BLaER1 treated with 17β-estradiol and CSF1 and Interleukin-3, amounts not matched to agents 10 nM and 100 nM (cell line): ENCODE data around the gene ENDOU.

Experiments used
- H3K27ac ChIP-seq, 11 experiments: shearing (Covaris generic); formaldehyde crosslinking; 2 replicates each; pipeline ENCODE4 v1.8.1; 2022
- H3K27me3 ChIP-seq, 11 experiments: shearing (Covaris generic); formaldehyde crosslinking; 2 replicates each; pipeline ENCODE4 v1.8.1; 2022
- H3K36me3 ChIP-seq, 11 experiments: shearing (Covaris generic); formaldehyde crosslinking; 2 replicates each; pipeline ENCODE4 v1.8.1; 2022
- H3K4me1 ChIP-seq, 10 experiments: shearing (Covaris generic); formaldehyde crosslinking; 2 replicates each; pipeline ENCODE4 v1.8.1; 2022
- H3K4me2 ChIP-seq, 11 experiments: shearing (Covaris generic); formaldehyde crosslinking; 2 replicates each; pipeline ENCODE4 v1.8.1; 2022
- H3K4me3 ChIP-seq, 10 experiments: shearing (Covaris generic); formaldehyde crosslinking; 2 replicates each; pipeline ENCODE4 v1.8.1; 2022
- H3K9ac ChIP-seq, 11 experiments: shearing (Covaris generic); formaldehyde crosslinking; 2 replicates each; pipeline ENCODE4 v1.8.1; 2022
- H3K9me3 ChIP-seq, 11 experiments: shearing (Covaris generic); formaldehyde crosslinking; replicated peaks in 1 of 11; 2 replicates each; pipeline ENCODE4 v1.8.1; 2022
- H4K20me1 ChIP-seq, 11 experiments: shearing (Covaris generic); formaldehyde crosslinking; 2 replicates each; pipeline ENCODE4 v1.8.1; 2022
- Cebpa-rat ChIP-seq, 11 experiments: shearing (Covaris generic); IDR thresholded peaks; 2 replicates each; pipeline ENCODE4 v1.8.1; 2022

Gene ENDOU

DNA sequence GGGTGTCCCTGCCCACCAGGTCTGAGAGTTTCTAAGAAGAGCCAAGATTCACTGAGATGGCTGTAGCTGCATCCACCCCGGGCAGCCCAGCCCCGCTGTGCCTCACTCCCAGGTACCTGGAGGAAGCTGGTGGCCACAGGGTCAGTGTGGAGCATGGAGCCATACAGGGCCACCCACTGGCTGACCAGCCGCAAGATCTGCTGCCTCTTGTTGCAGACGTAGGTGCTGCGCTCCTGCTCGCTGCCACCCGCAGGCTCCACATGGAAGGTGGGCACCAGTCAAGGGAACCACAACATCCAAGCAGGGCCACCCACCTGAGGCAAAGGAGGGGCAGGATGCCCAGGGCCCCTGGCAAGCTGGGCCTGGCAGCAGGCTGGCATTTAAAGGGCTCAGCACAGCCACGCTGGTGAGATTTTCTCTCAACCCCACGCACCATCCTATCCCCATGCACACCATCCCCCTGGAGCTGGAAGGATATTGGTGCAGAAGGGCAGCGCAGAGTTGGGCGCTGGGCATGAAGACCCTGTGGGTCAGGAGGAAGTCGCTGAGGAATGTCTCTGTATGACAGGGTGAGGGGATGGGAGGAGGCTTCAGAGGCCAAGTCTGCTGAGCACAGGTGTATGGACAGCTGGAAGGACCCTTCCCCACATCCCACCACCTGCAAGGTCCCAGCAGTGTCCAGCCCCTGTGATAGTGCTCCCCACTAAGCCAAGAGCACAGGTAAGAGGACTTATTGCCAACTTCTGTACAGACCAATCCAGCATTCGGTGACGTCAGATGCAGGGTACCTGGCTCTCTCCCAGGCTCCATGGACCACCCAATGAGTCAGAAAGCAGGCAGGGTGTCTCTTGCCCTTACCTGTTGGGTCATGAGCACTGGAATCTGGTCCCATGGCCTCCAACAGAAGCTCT is 22.6 kb upstream of the ENDOU start:
- Histone ChIP-seq H3K27me3 (no peaks in the 10 kb centered on the region), H4K20me1 (peaks cover 0 to 37% (median 0%) of the 10 kb centered on the region in 11 experiments; a peak in 5 of 22 replicates), H3K4me2 (peak overlapping the region in 6 of 11 experiments; percentile 8 to 41 (median 28); a peak in 8 of 22 replicates), H3K36me3 (no peaks in the 10 kb centered on the region), H3K9ac (no peak overlapping the region), H3K4me1 (peaks cover 19 to 98% (median 72%) of the 10 kb centered on the region in 10 experiments; a peak in 19 of 20 replicates), H3K9me3 (no peaks in the 10 kb centered on the region), H3K27ac (no peak overlapping the region), H3K4me3 (no peak overlapping the region)
- TF ChIP-seq Cebpa-rat (IDR thresholded peaks at IDR 0.05) = no peak

DNA sequence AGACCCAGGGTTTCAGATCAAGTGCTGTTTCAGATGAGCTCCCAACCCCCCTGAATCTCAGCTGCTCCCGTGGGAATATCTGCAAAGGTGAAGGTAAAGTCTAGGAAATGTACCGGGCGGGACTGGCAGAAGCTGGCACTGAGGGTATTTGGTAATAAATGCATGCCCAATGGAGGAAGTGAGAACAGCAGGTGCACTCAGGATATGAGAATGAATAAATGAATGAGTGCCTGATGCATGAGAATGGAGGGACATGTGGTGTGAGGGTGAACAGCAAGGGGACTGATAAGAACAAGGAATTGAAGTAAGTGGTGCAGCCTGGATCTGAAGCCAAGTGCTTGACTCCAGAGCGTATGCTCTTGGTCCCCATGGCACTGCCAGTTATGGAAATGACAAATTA is 21.8 kb upstream of the ENDOU start:
- no peaks in the 10 kb centered on the region for H3K27me3 ChIP-seq
- no peaks in the 10 kb centered on the region for H3K36me3 ChIP-seq
- H3K27ac ChIP-seq = no peak overlapping the region
- no peaks in the 10 kb centered on the region for H3K9me3 ChIP-seq
- TF ChIP-seq Cebpa-rat (IDR thresholded peaks at IDR 0.05) = no peak
- peak overlapping the region in 7 of 11 experiments; percentile 4 to 41 (median 34); a peak in 10 of 22 replicates for H3K4me2 ChIP-seq
- no peak overlapping the region for H3K9ac ChIP-seq
- peaks cover 0 to 37% (median 0%) of the 10 kb centered on the region in 11 experiments; a peak in 6 of 22 replicates for H4K20me1 ChIP-seq
- no peak overlapping the region for H3K4me3 ChIP-seq
- H3K4me1 ChIP-seq = peaks cover 21 to 98% (median 70%) of the 10 kb centered on the region in 10 experiments

- H3K27ac ChIP-seq = no peak overlapping the region
- H3K4me3 ChIP-seq = no peak overlapping the region
Measured at GRCh38 chr12:47746523-47746922, 21.2 kb upstream of the ENDOU start.

GRCh38 chr12:47746073-47746472 is 20.8 kb upstream of the ENDOU start:
- TF ChIP-seq Cebpa-rat (IDR thresholded peaks at IDR 0.05) = no peak
- Histone ChIP-seq H3K4me2 (peak overlapping the region in 6 of 11 experiments; percentile 4 to 41 (median 36); a peak in 7 of 22 replicates), H4K20me1 (peaks cover 0 to 37% (median under 1%) of the 10 kb centered on the region in 11 experiments; a peak in 9 of 22 replicates), H3K9ac (no peak overlapping the region), H3K9me3 (no peaks in the 10 kb centered on the region), H3K27me3 (no peaks in the 10 kb centered on the region), H3K4me3 (no peak overlapping the region), H3K36me3 (no peaks in the 10 kb centered on the region), H3K4me1 (peaks cover 28 to 97% (median 70%) of the 10 kb centered on the region in 10 experiments), H3K27ac (no peak overlapping the region)

More at GRCh38 chr12:47746523-47746922, 21.2 kb upstream of the ENDOU start:
- Histone ChIP-seq H3K9me3 (no peaks in the 10 kb centered on the region), H3K4me2 (peak overlapping the region in 8 of 11 experiments; percentile 4 to 41 (median 26); a peak in 10 of 22 replicates), H4K20me1 (peaks cover 0 to 37% (median 0%) of the 10 kb centered on the region in 11 experiments; a peak in 6 of 22 replicates), H3K36me3 (no peaks in the 10 kb centered on the region), H3K27me3 (no peaks in the 10 kb centered on the region), H3K4me1 (peaks cover 27 to 98% (median 70%) of the 10 kb centered on the region in 10 experiments), H3K9ac (peak overlapping the region in 1 of 11 experiments; percentile 31; a peak in 1 of 22 replicates)
- no peak for TF ChIP-seq Cebpa-rat (IDR thresholded peaks at IDR 0.05)

- Histone ChIP-seq H3K27me3 (no peaks in the 10 kb centered on the region), H3K9me3 (no peaks in the 10 kb centered on the region), H3K4me2 (peak overlapping the region in 4 of 11 experiments; percentile 9 to 41 (median 28); a peak in 3 of 22 replicates), H3K36me3 (no peaks in the 10 kb centered on the region), H3K9ac (no peak overlapping the region), H3K27ac (no peak overlapping the region), H3K4me1 (peaks cover 28 to 97% (median 70%) of the 10 kb centered on the region in 10 experiments), H3K4me3 (no peak overlapping the region), H4K20me1 (peaks cover 0 to 37% (median 5%) of the 10 kb centered on the region in 11 experiments; a peak in 9 of 22 replicates)
- no peak for TF ChIP-seq Cebpa-rat (IDR thresholded peaks at IDR 0.05)
Measured at GRCh38 chr12:47745485-47746041, 20.3 kb upstream of the ENDOU start.

- Histone ChIP-seq H3K27me3 (no peaks in the 10 kb centered on the region), H3K36me3 (no peaks in the 10 kb centered on the region), H3K4me3 (no peak overlapping the region), H3K4me1 (peaks cover 30 to 97% (median 70%) of the 10 kb centered on the region in 10 experiments), H4K20me1 (peaks cover 0 to 37% (median 10%) of the 10 kb centered on the region in 11 experiments; a peak in 10 of 22 replicates), H3K9ac (no peak overlapping the region), H3K27ac (no peak overlapping the region), H3K9me3 (no peaks in the 10 kb centered on the region), H3K4me2 (peak overlapping the region in 5 of 11 experiments; percentile 9 to 41 (median 15); a peak in 4 of 22 replicates)
- no peak for TF ChIP-seq Cebpa-rat (IDR thresholded peaks at IDR 0.05)
Measured at GRCh38 chr12:47744778-47745436, 19.6 kb upstream of the ENDOU start.

- no peak for TF ChIP-seq Cebpa-rat (IDR thresholded peaks at IDR 0.05)
- H3K36me3 ChIP-seq = no peaks in the 10 kb centered on the region
- H3K4me1 ChIP-seq = peaks cover 38 to 97% (median 71%) of the 10 kb centered on the region in 10 experiments
- H3K4me2 ChIP-seq = peak overlapping the region; percentile 13 to 57 (median 43); a peak in 20 of 22 replicates
- peak overlapping the region in 2 of 11 experiments; percentile 8 to 18; a peak in 2 of 22 replicates for H3K9ac ChIP-seq
- H3K9me3 ChIP-seq = no peaks in the 10 kb centered on the region
- H4K20me1 ChIP-seq = peaks cover 0 to 37% (median 10%) of the 10 kb centered on the region in 11 experiments; a peak in 10 of 22 replicates
- no peak overlapping the region for H3K27ac ChIP-seq
- H3K27me3 ChIP-seq = 0 out of 22 replicates have a peak, but pooled peaks cover 0 to 2% (median 0%) of the 10 kb centered on the region in 11 experiments
- no peak overlapping the region for H3K4me3 ChIP-seq
Measured at GRCh38 chr12:47744005-47744651, 18.8 kb upstream of the ENDOU start.

- Histone ChIP-seq H3K4me1 (peaks cover 40 to 97% (median 77%) of the 10 kb centered on the region in 10 experiments), H3K27me3 (0 out of 22 replicates have a peak, but pooled peaks cover 0 to 3% (median 0%) of the 10 kb centered on the region in 11 experiments), H3K27ac (no peak overlapping the region), H4K20me1 (peaks cover 0 to 37% (median 10%) of the 10 kb centered on the region in 11 experiments; a peak in 10 of 22 replicates), H3K9ac (peak overlapping the region in 1 of 11 experiments; percentile 18; a peak in 1 of 22 replicates), H3K4me2 (peak overlapping the region; percentile 13 to 57 (median 43); a peak in 19 of 22 replicates), H3K9me3 (no peaks in the 10 kb centered on the region), H3K4me3 (no peak overlapping the region), H3K36me3 (no peaks in the 10 kb centered on the region)
- TF ChIP-seq Cebpa-rat (IDR thresholded peaks at IDR 0.05) = no peak
Measured at GRCh38 chr12:47743311-47743860, 18.1 kb upstream of the ENDOU start.
